GM18870 (cell line): Measurements from ENCODE around the gene OS9.

Source experiments
- ATAC-seq: cut with Tn5 transposase; IDR thresholded peaks from one replicate; pipeline ENCODE4 v1.9.1; 2021; ENCODE audit warnings: moderate library complexity; ENCODE audit not compliant: unreplicated experiment

The OS9 gene

DNA sequence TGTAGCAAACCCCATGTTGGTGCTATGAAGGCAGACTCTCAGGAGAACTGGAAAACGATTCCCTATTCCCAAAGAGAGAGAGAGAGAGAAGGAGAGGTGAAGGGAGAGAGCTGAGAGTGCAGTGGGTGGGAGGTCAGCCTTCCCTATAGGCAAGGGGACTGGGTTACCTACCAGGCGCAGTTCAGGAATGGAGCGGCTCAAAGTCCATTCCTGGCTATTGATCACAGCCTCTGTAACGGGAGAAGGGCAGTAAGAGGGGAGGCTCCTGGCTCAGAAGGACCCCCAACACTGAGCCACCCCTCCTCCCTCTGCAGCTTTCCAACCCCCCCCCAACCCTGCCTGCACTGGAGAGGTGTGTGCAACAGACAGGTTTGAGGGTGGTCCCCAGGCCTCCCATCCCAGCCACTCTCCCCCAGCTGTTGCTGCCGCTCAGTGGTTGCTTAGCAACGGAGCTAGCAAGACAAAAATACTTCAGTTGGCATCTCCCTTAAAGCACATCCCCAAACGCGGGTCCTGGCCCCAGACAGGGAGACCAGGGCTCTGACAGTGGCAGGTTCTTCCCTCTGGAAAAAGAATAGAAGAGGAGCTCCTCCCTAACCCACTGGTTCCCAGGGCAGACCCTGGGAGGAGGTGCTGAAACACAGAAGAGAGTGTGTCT lies 41.4 kb downstream of the OS9 start:
- ATAC-seq, result no peak

DNA sequence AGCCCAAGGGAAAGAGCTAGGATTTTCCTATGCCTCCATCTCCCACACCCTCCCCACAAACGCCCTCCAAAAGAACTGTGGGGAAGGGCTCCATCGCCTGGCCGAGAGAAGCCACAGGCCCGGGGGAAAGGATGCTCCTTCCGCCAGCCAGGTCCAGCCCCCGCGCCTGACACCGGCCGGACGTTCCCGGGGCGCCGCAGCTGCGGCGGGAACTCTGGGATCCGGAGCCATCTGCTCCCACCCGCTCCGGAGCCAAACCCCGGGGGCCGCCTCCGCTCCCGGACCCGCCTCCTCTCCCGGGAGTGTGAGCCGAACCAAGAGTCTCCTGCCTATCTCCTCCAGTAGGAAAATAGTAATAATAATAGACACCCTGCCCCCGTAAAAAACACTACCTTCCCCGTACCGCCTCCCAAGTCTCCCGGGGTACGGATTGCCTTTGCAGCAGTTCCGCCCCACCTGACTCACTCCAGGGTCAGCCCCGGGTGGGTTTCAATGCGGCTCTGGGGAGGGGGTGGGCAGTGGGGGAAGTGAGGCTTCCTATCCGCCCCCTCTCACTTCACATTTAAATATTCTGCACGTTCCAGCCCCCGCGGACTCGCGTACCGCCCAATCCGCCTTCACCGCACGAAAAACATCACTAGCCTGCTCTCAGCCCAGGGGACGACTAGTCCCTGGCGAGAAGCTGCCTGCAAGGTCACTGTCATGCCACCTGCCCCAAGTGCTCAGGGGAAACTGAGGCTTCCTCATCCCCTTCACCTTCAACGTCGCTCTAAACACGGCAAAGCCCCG lies 42.2 kb downstream of the OS9 start:
- ATAC-seq, result no peak

DNA sequence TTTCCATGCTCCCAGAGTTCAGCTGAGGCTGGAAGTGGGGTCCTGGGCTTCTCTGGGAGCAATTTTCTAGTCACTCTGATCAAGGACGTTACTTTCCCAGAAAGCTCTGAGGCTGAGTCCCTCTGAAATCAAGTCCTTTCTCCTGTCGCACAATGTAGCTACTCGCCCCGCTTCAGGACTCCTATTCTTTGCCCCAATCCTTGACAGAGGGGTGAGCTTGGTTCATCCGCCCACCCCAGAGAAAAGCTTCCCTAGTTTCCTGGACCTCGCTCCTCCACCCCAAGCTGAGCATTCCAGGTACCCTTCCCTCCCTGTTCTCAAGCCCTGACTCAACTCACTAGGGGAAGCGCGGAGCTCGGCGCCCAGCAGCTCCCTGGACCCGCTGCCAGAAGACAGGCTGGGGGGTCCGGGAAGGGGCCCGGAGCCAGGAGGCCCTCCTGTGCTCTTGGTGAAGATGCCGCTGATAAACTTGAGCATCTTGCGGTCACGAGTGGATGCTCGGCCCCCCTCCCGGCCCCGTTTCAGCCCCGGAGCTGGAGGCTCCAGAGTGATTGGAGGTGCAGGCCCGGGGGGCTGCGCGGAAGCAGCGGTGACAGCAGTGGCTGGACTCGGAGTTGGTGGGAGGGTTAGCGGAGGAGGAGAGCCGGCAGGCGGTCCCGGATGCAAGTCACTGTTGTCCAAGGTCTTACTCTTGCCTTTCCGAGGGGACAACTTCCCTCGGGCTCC lies 43.0 kb downstream of the OS9 start:
- no peak for ATAC-seq

DNA sequence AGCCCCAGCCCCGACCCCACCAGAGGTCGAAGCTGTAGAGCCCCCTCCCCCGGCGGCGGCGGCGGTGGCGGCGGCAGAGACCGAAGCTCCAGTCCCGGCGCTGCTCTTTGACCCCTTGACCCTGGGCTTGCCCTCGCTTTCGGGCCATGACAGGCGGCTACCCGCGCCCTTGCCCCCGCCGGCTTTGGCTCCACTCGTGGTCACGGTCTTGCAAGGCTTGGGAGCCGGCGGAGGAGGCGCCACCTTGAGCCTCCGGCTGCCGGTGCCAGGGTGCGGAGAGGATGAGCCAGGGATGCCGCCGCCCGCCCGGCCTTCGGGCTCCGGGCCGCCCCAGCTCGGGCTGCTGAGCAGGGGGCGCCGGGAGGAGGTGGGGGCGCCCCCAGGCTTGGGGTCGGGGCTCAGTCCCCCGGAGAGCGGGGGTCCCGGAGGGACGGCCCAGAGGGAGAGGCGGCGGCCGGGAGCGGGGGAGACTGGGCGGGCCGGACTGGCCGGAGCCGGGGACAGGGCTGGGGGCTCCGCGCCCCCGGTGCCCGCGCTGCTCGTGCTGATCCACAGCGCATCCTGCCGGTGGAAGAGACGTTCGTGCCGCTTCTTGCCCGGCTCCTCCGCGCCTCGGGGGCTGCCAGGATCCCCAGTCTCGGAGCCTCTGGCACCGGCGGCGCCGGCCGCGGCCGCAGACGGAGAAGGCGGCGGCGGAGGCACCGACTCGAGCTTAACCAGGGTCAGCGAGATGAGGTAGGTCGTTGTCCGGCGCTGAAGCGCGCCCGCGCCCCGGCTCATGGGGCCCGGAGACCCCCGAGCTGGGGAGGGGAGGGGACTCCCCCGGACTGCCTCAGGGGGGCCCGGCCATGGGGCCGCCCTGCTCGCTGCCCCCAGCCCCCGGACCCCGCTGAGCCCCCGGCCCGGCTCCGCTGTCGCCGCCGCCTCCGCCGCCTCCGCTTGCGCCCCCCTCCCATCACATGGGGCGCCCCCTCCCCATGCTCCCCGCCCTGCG lies 43.8 kb downstream of the OS9 start:
- ATAC-seq, result no peak

DNA sequence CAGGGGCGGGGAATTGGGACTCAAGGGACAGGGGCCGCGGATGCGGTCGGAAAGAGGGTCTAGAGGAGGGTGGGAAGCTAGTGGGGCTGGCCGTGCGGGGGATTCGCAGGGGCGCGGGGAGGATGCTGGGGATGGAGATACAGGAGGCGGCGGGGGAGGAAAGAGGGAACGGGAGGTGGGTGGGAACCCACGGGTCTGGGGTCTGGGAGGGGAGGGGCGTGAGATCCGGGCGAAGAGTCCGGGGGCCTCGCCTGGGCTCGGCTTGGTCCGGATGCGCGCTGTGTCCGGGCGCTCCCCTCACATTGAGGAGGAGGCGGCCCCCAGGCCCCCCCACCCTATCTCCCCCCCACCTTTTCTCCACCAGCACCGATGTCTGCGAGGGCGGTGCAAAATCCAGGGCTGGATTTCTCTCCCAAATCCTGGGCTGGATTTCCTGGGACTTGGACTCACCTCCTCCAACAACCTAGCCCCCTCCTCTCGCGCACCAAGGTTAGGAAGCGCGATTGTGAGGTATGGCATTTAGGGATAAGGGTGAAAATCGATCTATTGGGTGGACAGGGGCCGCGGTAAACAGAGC lies 44.8 kb downstream of the OS9 start, which contains the start of gene AGAP2:
Gene AGAP2, minus strand, starts transcription at position 82 of the 577 bp plus-strand sequence. CDS start 496 bp downstream, outside the sequence.
- ATAC-seq, result no peak

DNA sequence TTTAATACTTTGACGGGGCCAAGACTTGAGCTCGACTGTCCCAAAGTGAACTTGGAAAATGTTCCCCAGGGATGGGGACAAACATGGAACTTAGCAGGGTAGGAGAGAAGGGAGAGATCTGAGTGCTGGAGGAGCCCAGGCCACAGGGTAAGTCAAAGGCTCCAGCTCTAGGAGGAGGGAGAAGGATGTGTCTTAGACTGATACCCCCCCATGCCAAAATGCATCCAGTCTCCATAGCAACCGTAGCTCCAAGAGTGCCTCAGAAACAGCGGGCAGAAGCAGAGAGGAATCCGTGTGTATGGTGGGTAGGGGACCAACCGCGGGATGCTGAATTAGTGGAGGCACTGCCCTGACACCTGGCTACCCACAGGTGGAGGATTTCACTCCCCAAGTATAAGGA lies 45.5 kb downstream of the OS9 start:
- no peak for ATAC-seq

DNA sequence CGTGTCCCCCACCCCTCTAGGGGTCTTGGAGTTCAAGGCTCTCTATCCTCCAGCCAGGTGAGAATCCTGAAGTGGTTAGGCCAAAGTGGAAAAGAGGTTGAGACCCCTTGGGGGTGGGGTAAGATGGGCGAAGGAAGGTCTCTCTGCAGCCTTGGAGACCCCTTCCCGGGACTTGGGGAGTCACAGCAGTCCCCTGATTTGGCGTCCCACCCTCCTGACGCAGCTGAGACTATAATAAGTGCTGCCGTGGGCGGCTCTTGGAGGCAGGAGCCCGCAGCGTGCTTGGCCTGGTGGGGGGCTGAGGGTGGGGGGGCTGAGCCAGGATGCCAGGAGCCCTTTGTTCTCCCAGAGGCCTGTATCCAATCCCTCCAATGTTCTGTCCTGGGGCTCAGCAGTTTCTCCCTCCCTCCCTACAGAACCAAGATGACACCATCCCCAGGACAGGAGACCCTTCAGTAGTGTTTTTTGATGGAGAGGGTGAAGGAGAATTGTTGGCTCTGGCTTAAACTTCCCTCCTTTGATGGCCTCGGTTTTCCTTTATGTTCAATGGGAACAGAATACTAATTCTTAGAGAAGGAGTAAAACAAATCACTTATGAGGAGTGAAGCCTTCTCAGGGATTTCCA lies 46.1 kb downstream of the OS9 start:
- no peak for ATAC-seq

DNA sequence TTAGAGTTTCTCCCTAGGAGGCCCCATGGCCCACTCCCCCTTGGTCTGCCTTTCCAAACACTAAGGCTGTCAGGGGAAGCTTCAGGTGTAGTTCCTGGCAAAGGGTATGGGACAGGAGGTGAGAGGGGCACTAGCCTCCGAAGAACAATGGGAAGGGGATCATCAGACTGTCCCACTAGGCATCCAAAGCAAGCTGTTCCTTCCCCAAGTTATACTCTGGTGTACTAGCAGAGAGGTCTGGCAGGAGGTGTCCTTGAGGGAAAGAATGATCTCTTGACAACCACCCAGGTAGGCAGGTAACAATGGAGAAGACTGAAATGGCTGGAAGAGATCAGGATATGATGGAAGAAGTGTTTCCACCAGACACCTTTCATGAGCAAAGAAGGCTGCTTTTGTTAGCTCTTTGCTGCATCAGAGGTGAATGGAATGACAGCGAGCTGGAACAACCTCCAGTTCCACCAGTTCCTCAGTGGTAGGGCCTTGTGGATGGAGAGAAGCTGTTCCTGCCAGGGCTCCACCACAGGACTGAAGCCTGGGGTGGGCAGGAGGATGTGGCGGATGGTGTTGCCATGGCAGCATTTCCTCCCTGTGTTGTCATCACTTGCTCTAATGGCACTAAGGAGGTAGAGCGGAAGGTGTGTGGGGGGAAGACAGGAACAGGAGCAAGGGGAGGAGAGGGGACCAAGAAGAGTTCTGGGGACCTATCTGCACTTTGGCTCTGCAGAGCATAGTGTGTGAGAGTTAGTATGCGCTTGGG lies 46.9 kb downstream of the OS9 start:
- ATAC-seq, result peak; percentile 56

DNA sequence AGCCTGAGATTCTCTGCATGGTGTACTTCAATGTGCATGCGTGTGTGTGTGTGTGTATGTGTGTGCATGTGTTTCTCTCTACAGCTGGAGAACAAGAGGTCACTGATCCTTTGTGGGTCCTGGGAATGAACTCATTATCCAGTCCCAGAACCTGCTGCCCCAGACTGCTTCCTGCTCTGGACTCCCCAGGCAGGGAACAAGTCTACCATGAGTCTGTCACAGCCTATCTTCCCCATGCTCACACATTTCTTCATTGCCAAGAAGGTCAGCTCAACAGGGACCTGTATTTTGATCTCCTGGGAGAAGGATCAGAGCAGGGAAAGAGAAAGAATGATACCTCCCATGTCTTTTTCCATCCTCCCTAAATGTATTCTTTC lies 47.5 kb downstream of the OS9 start:
- no peak for ATAC-seq

DNA sequence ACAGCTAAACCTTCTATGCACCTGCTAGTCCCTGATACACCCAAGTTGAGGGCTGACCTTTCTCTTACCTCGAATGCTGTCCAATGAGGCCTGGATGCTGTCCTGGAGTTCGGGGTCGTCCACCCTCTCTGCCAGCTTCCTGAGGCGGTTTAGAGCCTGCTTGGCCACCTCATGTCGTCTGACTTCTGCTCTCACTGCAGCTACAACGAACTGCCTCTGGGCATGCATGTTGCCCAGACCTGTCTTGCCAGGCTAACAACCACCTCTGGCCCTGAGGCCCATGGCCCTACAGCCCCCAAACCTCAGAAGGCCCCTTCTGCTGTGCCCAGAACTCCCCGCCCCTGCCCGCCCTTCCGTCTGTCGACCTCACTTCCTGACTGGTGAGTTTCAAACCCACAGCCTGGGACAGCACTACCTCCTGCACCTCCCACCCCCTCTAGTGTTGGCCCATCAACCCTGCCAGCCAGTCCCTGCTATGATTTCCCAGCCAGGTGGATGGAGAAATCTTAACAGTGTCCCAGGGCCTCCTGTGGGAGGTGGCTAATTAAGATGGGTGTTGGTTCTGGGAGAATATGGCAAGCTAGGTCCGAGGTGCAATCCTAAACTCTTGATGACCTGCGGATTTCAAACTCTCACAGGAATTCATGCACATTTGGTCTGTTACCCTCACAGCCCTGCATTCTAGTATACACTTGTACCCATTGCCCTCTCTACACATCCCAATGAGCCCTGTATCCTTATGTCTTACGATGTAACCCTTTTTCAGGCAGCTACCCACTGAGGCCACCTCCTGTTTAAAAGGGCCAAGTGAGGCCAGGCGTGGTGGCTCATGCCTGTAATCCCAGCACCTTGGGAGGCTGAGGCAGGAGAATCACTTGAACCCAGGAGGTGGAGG lies 48.2 kb downstream of the OS9 start:
- peak; percentile 42 for ATAC-seq

DNA sequence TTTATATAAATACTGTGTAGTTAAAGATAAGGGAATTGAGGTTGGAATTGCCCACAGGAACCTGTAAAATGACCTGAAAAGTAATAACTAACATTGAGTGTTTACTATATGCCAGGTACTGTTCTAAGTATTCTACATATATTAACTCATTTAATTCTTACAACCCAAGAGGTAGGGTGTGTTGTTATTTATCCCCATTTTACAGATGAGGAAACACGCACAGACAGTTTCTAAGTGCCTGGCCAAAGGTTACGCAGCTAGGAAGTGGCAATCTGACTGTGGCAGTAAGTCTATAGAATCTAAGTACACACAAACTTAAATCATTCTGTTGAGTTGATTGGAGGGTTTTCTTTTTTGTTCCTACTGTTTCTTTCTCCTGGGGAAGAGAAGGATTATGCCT lies 49.8 kb downstream of the OS9 start:
- no peak for ATAC-seq

DNA sequence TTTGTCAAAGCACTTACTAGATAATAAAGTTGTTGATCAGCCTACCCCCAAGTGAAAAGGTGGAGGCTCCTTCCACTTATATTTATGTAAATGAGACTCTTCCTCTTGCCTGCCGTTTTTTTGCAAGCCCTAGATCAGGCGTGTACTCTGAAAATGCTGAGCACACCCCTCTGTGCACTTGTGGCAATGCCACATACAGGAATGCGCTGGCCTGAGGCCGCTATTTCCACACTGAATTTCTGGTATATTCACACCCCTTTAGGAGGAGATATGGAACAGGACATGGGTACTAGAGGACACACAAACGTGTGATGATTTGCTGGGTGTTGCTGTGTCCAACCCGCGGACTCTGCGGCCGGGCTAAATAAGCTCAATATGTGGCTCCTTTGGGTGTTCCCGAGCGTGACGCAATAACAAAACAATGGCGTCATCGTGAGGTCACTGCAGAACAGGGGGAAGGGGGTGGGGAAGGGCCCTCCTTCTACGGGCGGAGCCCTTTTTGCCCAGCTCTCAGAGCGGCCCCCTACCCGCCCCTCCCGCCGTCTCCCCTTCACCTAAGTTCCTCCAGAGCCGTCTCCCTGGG lies 50.4 kb downstream of the OS9 start:
- ATAC-seq, result peak; percentile 14

DNA sequence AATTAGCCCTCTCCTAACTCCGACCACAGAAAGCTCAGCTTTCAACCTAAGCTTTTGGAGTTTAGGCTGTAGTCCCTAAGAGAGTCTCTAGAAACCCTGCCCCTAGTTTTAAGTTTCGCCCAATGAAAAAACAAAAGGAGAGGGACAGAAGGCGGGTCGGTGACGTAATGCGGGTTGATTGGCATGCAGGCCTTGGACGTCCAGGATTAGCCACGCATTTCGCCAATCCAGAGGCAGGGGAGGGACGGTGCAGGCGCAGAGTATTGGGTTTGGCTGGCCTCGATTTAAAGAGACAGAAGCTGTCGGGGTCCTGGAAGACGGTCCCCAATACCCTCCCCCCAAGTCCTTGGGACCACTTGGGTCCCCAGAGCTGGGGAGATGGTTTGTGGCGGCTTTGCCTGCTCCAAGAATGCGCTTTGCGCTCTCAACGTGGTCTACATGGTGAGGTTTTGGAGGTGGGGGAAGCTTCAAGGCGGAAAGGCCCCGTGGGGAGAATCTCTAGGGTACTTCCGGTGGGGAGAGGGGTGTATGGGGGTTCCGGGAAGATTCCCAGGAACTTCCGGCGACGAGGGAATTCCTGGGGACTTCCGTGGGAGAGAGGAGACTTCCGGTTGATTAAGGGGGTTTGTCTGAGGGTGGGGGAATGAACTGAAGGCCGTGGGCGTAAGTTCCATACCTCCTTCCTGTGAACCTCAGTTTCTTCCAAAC lies 51.0 kb downstream of the OS9 start, which contains the start of gene TSPAN31:
Gene TSPAN31, plus strand, starts transcription at position 263 of the 708 bp plus-strand sequence. Its CDS starts 116 bp downstream, at position 379.
- peak; percentile 66 for ATAC-seq

DNA sequence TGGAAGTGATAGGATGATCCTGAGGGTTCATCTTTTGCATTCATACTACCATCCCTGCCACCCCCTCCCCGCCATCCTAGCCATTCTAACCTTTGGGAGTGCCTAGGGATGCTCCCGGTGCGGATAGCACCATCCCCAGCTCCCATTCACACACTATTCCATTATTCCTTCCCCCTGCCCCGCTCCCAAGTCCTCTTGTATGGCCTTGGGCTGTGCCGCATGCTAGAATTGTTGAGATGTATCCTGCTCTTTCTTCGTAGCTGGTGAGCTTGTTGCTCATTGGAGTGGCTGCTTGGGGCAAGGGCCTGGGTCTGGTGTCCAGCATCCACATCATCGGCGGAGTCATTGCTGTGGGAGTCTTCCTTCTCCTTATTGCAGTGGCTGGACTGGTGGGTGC lies 51.6 kb downstream of the OS9 start:
- ATAC-seq, result no peak

DNA sequence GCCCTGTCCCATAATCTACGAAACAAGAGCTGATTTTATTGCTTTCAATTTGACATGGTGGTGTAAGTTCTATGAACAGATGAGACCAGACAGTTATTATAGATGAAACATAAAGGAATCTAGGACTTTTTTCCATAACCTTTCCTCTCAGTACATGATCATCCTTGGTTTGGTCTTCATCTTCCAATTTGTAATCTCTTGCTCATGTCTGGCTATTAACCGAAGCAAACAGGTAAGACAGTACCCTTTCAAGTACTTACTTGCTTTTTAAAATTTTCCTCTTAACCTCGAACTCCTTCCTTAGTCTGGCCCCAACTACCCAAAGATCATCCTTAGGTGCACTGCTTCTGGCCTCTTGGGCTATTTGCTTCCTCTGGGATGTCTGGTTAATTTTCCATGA lies 52.1 kb downstream of the OS9 start:
- ATAC-seq, result no peak

DNA sequence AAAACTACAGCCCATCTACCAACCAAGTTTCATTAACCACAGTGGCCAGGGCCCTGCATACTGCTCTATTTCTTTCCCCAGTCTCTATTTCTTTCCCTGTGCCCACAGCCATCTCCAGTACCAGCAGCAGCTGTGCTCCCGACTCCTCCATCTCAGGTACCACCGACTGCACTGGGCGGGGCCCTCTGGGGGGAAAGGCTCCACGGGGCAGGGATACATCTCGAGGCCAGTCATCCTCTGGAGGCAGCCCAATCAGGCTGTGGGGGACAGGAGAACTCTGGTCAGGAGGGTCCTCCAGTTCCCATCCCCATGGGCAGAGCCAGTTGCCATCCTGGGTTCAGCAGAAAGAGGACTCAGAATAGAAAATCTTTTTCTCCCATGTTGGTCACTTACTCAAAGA lies 55.1 kb downstream of the OS9 start:
- ATAC-seq, result no peak
